Gastroesophageal sphincter (tissue), 4 donors: ENCODE measurements around the gene CCDC91. TPM values are rescaled to one million over a fixed set of nuclear protein-coding genes. Genes with fewer than 3 reads are reported as not detected.
"Not testable (repeated sequence)": the region's sequence is repeated elsewhere in the genome, so short reads cannot be mapped to it uniquely, and the experiment has no call there.

Experiments used
- ATAC-seq: fragments of 150-250 bp; one replicate; pipeline ENCODE4 v1.9.1; 2016; ENCODE audit warnings: mild to moderate bottlenecking, moderate library complexity
- H3K27ac ChIP-seq, 4 donors: fragments of 200-600 bp; sonication (generic) in 3 of 4; 1 replicate in 3 of 4; 2 replicates in 1 of 4; pipeline ENCODE4 v1.5.1; 2016 to 2019
- H3K27me3 ChIP-seq: fragments of 200-600 bp; sonication (generic); one replicate; pipeline ENCODE4 v1.5.1; 2019
- H3K36me3 ChIP-seq, 2 donors: fragments of 200-600 bp; sonication (generic); one replicate each; pipeline ENCODE4 v1.5.1; 2019; ENCODE audit warnings: control low read depth in 1 of 2
- H3K4me1 ChIP-seq, 3 donors: fragments of 200-600 bp; sonication (generic); 1 replicate in 2 of 3; 2 replicates in 1 of 3; pipeline ENCODE4 v1.5.1; 2016 to 2019; ENCODE audit warnings: control low read depth in 2 of 3
- H3K4me3 ChIP-seq, 2 donors: fragments of 200-600 bp; sonication (generic); one replicate each; pipeline ENCODE4 v1.5.1; 2019; ENCODE audit warnings: mild to moderate bottlenecking in 1 of 2, moderate library complexity in 1 of 2
- H3K9me3 ChIP-seq, 3 donors: fragments of 200-600 bp; sonication (generic); one replicate each; pipeline ENCODE4 v1.5.1; 2017 to 2019; ENCODE audit warnings: control low read depth in 2 of 3
- CTCF ChIP-seq, 4 experiments: fragments of 200-600 bp in 2 of 4; fragments of 450-650 bp in 2 of 4; sonication (generic) in 1 of 4; IDR thresholded peaks; one replicate each; pipeline ENCODE4 v1.5.1; 2017 to 2019; ENCODE audit warnings: antibody characterized with exemption in 4 of 4, mild to moderate bottlenecking in 2 of 4, moderate library complexity in 2 of 4
- EP300 ChIP-seq: sonication (generic); formaldehyde crosslinking; IDR thresholded peaks from one replicate; pipeline ENCODE4 v1.6.1; 2017; ENCODE audit warnings: antibody characterized with exemption, mild to moderate bottlenecking
- POLR2A ChIP-seq, 2 donors: fragments of 450-650 bp; IDR thresholded peaks; one replicate each; pipeline ENCODE4 v1.6.1; 2017; ENCODE audit warnings: antibody characterized with exemption in 2 of 2, mild to moderate bottlenecking in 2 of 2, moderate library complexity in 1 of 2
- POLR2AphosphoS5 ChIP-seq: sonication (generic); formaldehyde crosslinking; IDR thresholded peaks from one replicate; pipeline ENCODE4 v1.6.1; 2017; ENCODE audit warnings: antibody characterized with exemption
- WGBS, 2 donors: methylation state at CpG; one replicate each; pipeline ENCODE4 v1.1.5; 2018; ENCODE audit warnings: low coverage in 1 of 2; 5-methylcytosine and 5-hydroxymethylcytosine counted together
- total RNA-seq, 4 donors: library from RNA; depleted of rRNA; stranded (reverse); fragments of >200 nt; gene quantifications; one replicate each; pipeline ENCODE4 v1.1.0, GENCODE V29; 2016

The CCDC91 gene
- total RNA-seq, 4 donors from 2014 or later = 53.1 to 93.4 (median 64.0) TPM

DNA sequence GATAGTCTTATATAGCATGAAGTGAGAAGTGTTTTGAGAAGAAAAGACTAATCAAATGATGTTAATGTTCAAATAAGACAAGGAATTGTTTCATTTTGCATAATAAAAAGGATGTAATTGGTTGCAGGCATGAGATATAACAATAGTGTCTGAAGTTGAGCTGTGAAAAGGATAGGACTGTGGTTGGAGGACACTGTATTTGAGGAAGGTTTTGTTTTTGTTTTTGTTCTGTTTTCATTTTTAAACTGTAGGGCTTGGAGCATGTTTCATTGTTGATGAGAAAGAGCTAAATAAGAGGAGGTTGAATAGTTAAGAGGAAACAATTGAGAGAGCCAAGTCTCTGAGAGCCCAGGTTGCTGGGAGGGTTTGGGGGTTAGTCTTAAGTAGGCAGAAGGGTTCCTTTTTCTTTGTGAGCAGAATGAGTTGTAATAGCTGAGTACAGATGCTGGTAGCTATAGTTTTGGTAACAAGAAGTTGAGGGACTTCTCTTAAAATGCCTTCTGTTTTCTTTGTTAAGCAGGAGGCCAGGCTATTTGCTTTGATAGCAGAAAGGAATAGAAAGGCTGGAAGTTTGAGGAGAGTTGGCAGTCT is 58.4 kb downstream of the CCDC91 start:
- no peaks in the 10 kb centered on the region for H3K36me3 ChIP-seq
- no peaks in the 10 kb centered on the region for H3K27me3 ChIP-seq
- H3K9me3 ChIP-seq = no peaks in the 10 kb centered on the region
- no peak for TF ChIP-seq POLR2A (IDR thresholded peaks at IDR 0.05)
- TF ChIP-seq EP300 = no peak
- no peak for TF ChIP-seq CTCF (IDR thresholded peaks at IDR 0.05)
- TF ChIP-seq POLR2AphosphoS5 = no peak
- no peak overlapping the region for H3K27ac ChIP-seq
- no peak overlapping the region for H3K4me3 ChIP-seq
- no peak for ATAC-seq
- H3K4me1 ChIP-seq = peaks cover 0 to 15% (median 5%) of the 10 kb centered on the region in 3 donors

GRCh38 chr12:28253161-28253641 is 62.9 kb downstream of the CCDC91 start:
- Histone ChIP-seq H3K4me3 (no peak overlapping the region), H3K27ac (no peak overlapping the region), H3K27me3 (no peaks in the 10 kb centered on the region), H3K36me3 (no peaks in the 10 kb centered on the region), H3K4me1 (peaks cover 0 to 15% (median 5%) of the 10 kb centered on the region in 3 donors), H3K9me3 (no peaks in the 10 kb centered on the region)
- no peak for TF ChIP-seq CTCF (IDR thresholded peaks at IDR 0.05)
- TF ChIP-seq EP300 = no peak
- no peak for TF ChIP-seq POLR2A (IDR thresholded peaks at IDR 0.05)
- TF ChIP-seq POLR2AphosphoS5 = no peak
- no peak for ATAC-seq
- 66 to 84% methylated on average over 3 of the region's 3 CpGs for WGBS, 2 donors

GRCh38 chr12:28257411-28257810 is 67.2 kb downstream of the CCDC91 start:
- ATAC-seq = no peak

DNA sequence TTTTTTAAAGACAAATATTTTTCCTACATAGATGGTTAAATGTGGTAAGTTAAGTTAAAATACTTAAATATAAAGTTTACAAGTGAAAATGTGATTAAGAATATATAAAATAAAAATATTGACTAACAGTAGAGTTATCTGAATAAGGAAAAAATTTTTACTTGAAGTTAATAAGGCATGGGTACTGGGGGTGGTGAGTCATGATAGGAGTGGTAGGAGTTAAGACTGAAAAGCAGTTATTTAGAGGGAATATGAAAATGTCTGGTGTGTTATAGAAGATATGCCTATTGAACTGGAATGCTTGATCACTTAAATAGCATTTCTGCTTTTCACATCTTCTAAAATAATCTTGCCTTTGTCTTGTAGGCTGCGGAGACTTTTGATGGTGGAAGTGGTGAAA is 68.7 kb downstream of the CCDC91 start:
- Histone ChIP-seq H3K4me3 (no peak overlapping the region), H3K27ac (no peak overlapping the region), H3K9me3 (no peaks in the 10 kb centered on the region), H3K4me1 (no peaks in the 10 kb centered on the region), H3K36me3 (peaks cover 0 to 7% of the 10 kb centered on the region in 2 donors), H3K27me3 (no peaks in the 10 kb centered on the region)
- ATAC-seq = no peak
- WGBS, 2 donors = 94 to 100% methylated on average over 1 of the region's 1 CpG
- no peak for TF ChIP-seq EP300

More at GRCh38 chr12:28257411-28257810, 67.2 kb downstream of the CCDC91 start:
- Histone ChIP-seq H3K4me1 (no peaks in the 10 kb centered on the region), H3K27me3 (no peaks in the 10 kb centered on the region), H3K27ac (no peak overlapping the region), H3K9me3 (no peaks in the 10 kb centered on the region), H3K36me3 (peaks cover 0 to 7% of the 10 kb centered on the region in 2 donors), H3K4me3 (no peak overlapping the region)
- TF ChIP-seq CTCF (IDR thresholded peaks at IDR 0.05) = no peak
- TF ChIP-seq POLR2A (IDR thresholded peaks at IDR 0.05) = no peak
- TF ChIP-seq EP300 = no peak
- TF ChIP-seq POLR2AphosphoS5 = no peak

DNA sequence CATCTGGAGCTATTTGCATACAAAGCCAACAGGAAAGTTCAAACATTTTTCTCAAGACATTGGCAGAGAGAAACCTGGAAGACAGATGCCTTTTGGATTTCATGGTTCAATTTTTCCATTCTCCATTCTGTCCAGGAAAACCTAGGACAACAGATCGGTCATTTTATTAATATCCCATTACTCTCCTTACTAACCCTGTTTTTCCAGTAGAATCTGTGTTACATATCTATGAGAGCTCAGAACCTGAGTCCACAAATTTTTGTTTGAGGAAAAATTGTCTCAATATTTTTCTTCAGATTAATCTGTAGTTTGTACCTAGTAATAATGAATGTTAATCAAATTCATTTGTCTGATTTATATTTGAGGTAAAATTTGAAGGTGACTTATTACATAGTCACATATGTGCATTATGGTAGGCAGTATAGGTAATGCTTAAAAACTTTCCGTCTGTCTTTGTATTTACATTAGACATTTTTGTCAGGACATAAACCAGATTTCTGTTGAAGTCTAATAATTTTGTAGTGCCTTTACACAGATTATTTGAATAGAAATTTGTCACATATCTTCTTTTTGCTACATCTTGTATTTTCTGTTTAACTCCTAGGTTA is 75.3 kb downstream of the CCDC91 start:
- Histone ChIP-seq H3K27ac (no peak overlapping the region), H3K4me1 (no peaks in the 10 kb centered on the region), H3K36me3 (peaks cover 0 to 7% of the 10 kb centered on the region in 2 donors), H3K27me3 (no peaks in the 10 kb centered on the region), H3K9me3 (peaks cover 0 to 3% (median 0%) of the 10 kb centered on the region in 3 donors), H3K4me3 (no peak overlapping the region)
- 35 to 49% methylated on average over 2 of the region's 2 CpGs for WGBS, 2 donors
- no peak for TF ChIP-seq EP300
- no peak for TF ChIP-seq POLR2AphosphoS5
- TF ChIP-seq POLR2A (IDR thresholded peaks at IDR 0.05) = no peak
- ATAC-seq = no peak

DNA sequence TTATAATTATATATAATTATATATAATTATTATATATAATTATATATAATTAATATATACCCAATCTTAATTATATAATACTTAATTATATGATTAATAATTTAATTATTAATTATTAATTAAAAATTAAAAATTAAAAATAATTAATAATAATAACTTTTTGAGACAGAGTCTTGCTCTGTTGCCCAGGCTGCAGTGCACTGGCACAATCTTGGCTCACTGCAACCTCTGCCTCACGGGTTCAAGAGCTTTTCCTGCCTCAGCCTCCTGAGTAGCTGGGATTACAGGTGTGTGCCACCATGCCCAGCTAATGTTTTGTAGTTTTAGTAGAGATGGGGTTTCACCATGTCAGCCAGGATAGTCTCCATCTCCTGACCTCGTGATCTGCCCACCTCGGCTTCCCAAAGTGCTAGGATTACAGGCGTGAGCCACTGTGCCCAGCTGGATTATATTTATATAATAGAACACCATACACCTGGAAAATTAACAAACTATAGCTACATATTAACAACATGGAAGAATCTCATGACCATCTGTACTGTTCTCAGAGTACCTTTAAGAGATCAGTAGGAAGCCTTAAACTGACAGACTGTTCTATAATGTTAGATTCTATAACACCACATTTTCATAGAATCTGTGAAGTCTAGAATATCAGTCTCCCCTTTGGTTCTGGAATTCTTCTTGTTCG is 77.8 kb downstream of the CCDC91 start:
- 94 to 98% methylated on average over 2 to 5 of the region's 5 CpGs for WGBS, 2 donors
- ATAC-seq = not testable (repeated sequence)
- H3K9me3 ChIP-seq = peaks cover 0 to 17% (median 4%) of the 10 kb centered on the region in 3 donors

More for the DNA sequence above, 77.8 kb downstream of the CCDC91 start:
- not testable (repeated sequence) for H3K27me3 ChIP-seq, H3K4me1 ChIP-seq, H3K4me3 ChIP-seq, H3K36me3 ChIP-seq, H3K27ac ChIP-seq
